ENCODE measurements around the gene KDM4C. TPM values are rescaled to one million over a fixed set of nuclear protein-coding genes. Genes with fewer than 3 reads are reported as not detected.

The KDM4C gene
- total RNA-seq, 1 donor from 2014 or later, result 43.2 TPM

GRCh38 chr9:7079051-7079450 lies 321.3 kb downstream of the KDM4C start:
- DNase-seq (ENCODE audit: low spot score in 2 of 2) (no peak), FAIRE-seq (no peak)

- DNase-seq (ENCODE audit: low spot score in 2 of 2), result no peak
- no peak for FAIRE-seq
Measured at GRCh38 chr9:7081065-7081600, 323.4 kb downstream of the KDM4C start.

- DNase-seq (ENCODE audit: low spot score in 2 of 2), result no peak
- FAIRE-seq, result no peak
Measured at GRCh38 chr9:7083192-7083591, 325.4 kb downstream of the KDM4C start.

GRCh38 chr9:7085357-7085756 lies 327.6 kb downstream of the KDM4C start:
- FAIRE-seq, result no peak
- DNase-seq (ENCODE audit: low spot score in 2 of 2), result no peak

GRCh38 chr9:7086389-7086788 lies 328.6 kb downstream of the KDM4C start:
- DNase-seq (ENCODE audit: low spot score in 2 of 2) (no peak), FAIRE-seq (no peak)

- DNase-seq (ENCODE audit: low spot score in 2 of 2) (no peak), FAIRE-seq (peak; percentile 3)
Measured at GRCh38 chr9:7088611-7089010, 330.8 kb downstream of the KDM4C start.

GRCh38 chr9:7089406-7090193 lies 331.8 kb downstream of the KDM4C start:
- no peak for FAIRE-seq
- no peak for DNase-seq (ENCODE audit: low spot score in 2 of 2)

- FAIRE-seq (no peak), DNase-seq (ENCODE audit: low spot score in 2 of 2) (no peak)
Measured at GRCh38 chr9:7093040-7093439, 335.3 kb downstream of the KDM4C start.

GRCh38 chr9:7094052-7094451 lies 336.3 kb downstream of the KDM4C start:
- DNase-seq (ENCODE audit: low spot score in 2 of 2), result peak in 1 of 2 donors; percentile 4

GRCh38 chr9:7094576-7094975 lies 336.8 kb downstream of the KDM4C start:
- FAIRE-seq (no peak), DNase-seq (ENCODE audit: low spot score in 2 of 2) (no peak)

More at GRCh38 chr9:7094052-7094451, 336.3 kb downstream of the KDM4C start:
- FAIRE-seq, result no peak

- FAIRE-seq (no peak), DNase-seq (ENCODE audit: low spot score in 2 of 2) (no peak)
Measured at GRCh38 chr9:7095058-7095457, 337.3 kb downstream of the KDM4C start.

- DNase-seq (ENCODE audit: low spot score in 2 of 2) (no peak), FAIRE-seq (no peak)
Measured at GRCh38 chr9:7097040-7097715, 339.4 kb downstream of the KDM4C start.

GRCh38 chr9:7097785-7098752 lies 340.3 kb downstream of the KDM4C start:
- DNase-seq (ENCODE audit: low spot score in 2 of 2), result no peak
- no peak for FAIRE-seq

- FAIRE-seq, result no peak
- no peak for DNase-seq (ENCODE audit: low spot score in 2 of 2)
Measured at GRCh38 chr9:7103367-7103766, 345.6 kb downstream of the KDM4C start.

- FAIRE-seq (no peak), DNase-seq (ENCODE audit: low spot score in 2 of 2) (no peak)
Measured at GRCh38 chr9:7103771-7104170, 346.0 kb downstream of the KDM4C start.

- no peak for DNase-seq (ENCODE audit: low spot score in 2 of 2)
Measured at GRCh38 chr9:7104625-7105024, 346.9 kb downstream of the KDM4C start.

GRCh38 chr9:7105095-7105494 lies 347.3 kb downstream of the KDM4C start:
- no peak for DNase-seq (ENCODE audit: low spot score in 2 of 2)
- no peak for FAIRE-seq

More at GRCh38 chr9:7104625-7105024, 346.9 kb downstream of the KDM4C start:
- no peak for FAIRE-seq

- FAIRE-seq (no peak), DNase-seq (ENCODE audit: low spot score in 2 of 2) (no peak)
Measured at GRCh38 chr9:7108936-7109335, 351.2 kb downstream of the KDM4C start.

GRCh38 chr9:7111413-7111812 lies 353.6 kb downstream of the KDM4C start:
- FAIRE-seq (no peak), DNase-seq (ENCODE audit: low spot score in 2 of 2) (no peak)

- DNase-seq (ENCODE audit: low spot score in 2 of 2), result no peak
- no peak for FAIRE-seq
Measured at GRCh38 chr9:7115606-7116005, 357.8 kb downstream of the KDM4C start.
